Umbilical cord (tissue), 2 donors: Measurements from ENCODE around the gene CHST8. TPM values are rescaled to one million over a fixed set of nuclear protein-coding genes. Genes with fewer than 3 reads are reported as not detected.
"Not testable (repeated sequence)": the region's sequence is repeated elsewhere in the genome, so short reads cannot be mapped to it uniquely, and the experiment has no call there.

Experiments
- DNase-seq: peaks from one replicate; pipeline ENCODE4 v3.0.0-alpha.2; 2015; ENCODE audit warnings: low spot score
- total RNA-seq: library from RNA; depleted of rRNA; stranded (reverse); fragments of >200 nt; gene quantifications from one replicate; pipeline ENCODE4 v1.2.3, GENCODE V29; 2014; ENCODE audit warnings: low replicate concordance; ENCODE audit not compliant: insufficient read depth

CHST8 gene
- not detected for total RNA-seq

- peak; percentile 5 for DNase-seq
These were observed at the start of gene CHST8 for GRCh38 chr19:33621811-33622504. Gene CHST8, plus strand, starts transcription at chr19:33621953. Its CDS starts 67,309 bp downstream, at chr19:33689262.

GRCh38 chr19:33572929-33573328, 48.8 kb upstream of the CHST8 start:
- DNase-seq = no peak

GRCh38 chr19:33574824-33575223, 46.9 kb upstream of the CHST8 start:
- no peak for DNase-seq

GRCh38 chr19:33578697-33579096, 43.1 kb upstream of the CHST8 start:
- no peak for DNase-seq

GRCh38 chr19:33580026-33580644, 41.6 kb upstream of the CHST8 start:
- DNase-seq = no peak

- no peak for DNase-seq
These were observed 41.1 kb upstream of the CHST8 start for GRCh38 chr19:33580645-33581037.

- no peak for DNase-seq
These were observed 38.8 kb upstream of the CHST8 start for GRCh38 chr19:33582914-33583313.

GRCh38 chr19:33587150-33587549, 34.6 kb upstream of the CHST8 start:
- DNase-seq = no peak

GRCh38 chr19:33590224-33590623, 31.5 kb upstream of the CHST8 start:
- DNase-seq = no peak

GRCh38 chr19:33595783-33596182, 26.0 kb upstream of the CHST8 start:
- no peak for DNase-seq

GRCh38 chr19:33601583-33601982, 20.2 kb upstream of the CHST8 start:
- DNase-seq = no peak

GRCh38 chr19:33602576-33603204, 19.1 kb upstream of the CHST8 start:
- no peak for DNase-seq

- no peak for DNase-seq
These were observed 18.4 kb upstream of the CHST8 start for GRCh38 chr19:33603377-33603776.

- no peak for DNase-seq
These were observed 17.1 kb upstream of the CHST8 start for GRCh38 chr19:33604651-33605050.

GRCh38 chr19:33605803-33606295, 15.9 kb upstream of the CHST8 start:
- not testable (repeated sequence) for DNase-seq

- no peak for DNase-seq
These were observed 15.2 kb upstream of the CHST8 start for GRCh38 chr19:33606556-33606955.

- DNase-seq = no peak
These were observed 12.4 kb upstream of the CHST8 start for GRCh38 chr19:33609353-33609752.

GRCh38 chr19:33610588-33610987, 11.2 kb upstream of the CHST8 start:
- DNase-seq = no peak

GRCh38 chr19:33612928-33613619, 8.7 kb upstream of the CHST8 start:
- no peak for DNase-seq

- DNase-seq = no peak
These were observed 8.1 kb upstream of the CHST8 start for GRCh38 chr19:33613620-33614000.

- no peak for DNase-seq
These were observed 5.4 kb upstream of the CHST8 start for GRCh38 chr19:33616346-33616745.

- DNase-seq = no peak
These were observed 4.9 kb upstream of the CHST8 start for GRCh38 chr19:33616857-33617256.
